Neural progenitor cell (in vitro differentiated cells): Measurements from ENCODE around the gene POLR2E. TPM values are rescaled to one million over a fixed set of nuclear protein-coding genes. Genes with fewer than 3 reads are reported as not detected.

Source experiments
- DNase-seq: peaks from one replicate; pipeline ENCODE4 v3.0.0-alpha.2; 2016; ENCODE audit warnings: low spot score
- H2AFZ ChIP-seq: fragments of 200-600 bp; sonication (generic); replicated peaks from 2 replicates; pipeline ENCODE4 v1.6.1; 2016; ENCODE audit warnings: antibody characterized with exemption
- H3F3A ChIP-seq: fragments of 200-600 bp; sonication (generic); 2 replicates; pipeline ENCODE4 v1.6.1; 2016; ENCODE audit warnings: antibody characterized with exemption, low read depth
- H3K27ac ChIP-seq: fragments of 200-600 bp; sonication (generic); 2 replicates; pipeline ENCODE4 v1.5.1; 2016; ENCODE audit warnings: mild to moderate bottlenecking
- H3K27me3 ChIP-seq: fragments of 200-600 bp; sonication (generic); 2 replicates; pipeline ENCODE4 v1.6.1; 2016; ENCODE audit warnings: mild to moderate bottlenecking, moderate library complexity
- H3K36me3 ChIP-seq: fragments of 200-600 bp; sonication (generic); 2 replicates; pipeline ENCODE4 v1.5.1; 2016
- H3K4me1 ChIP-seq: fragments of 200-600 bp; sonication (generic); 2 replicates; pipeline ENCODE4 v1.6.1; 2016; ENCODE audit warnings: mixed run types
- H3K4me2 ChIP-seq: fragments of 200-600 bp; sonication (generic); 2 replicates; pipeline ENCODE4 v1.6.1; 2016
- H3K4me3 ChIP-seq: fragments of 200-600 bp; sonication (generic); 2 replicates; pipeline ENCODE4 v1.5.1; 2016
- H3K79me2 ChIP-seq: fragments of 200-600 bp; sonication (generic); 2 replicates; pipeline ENCODE4 v1.6.1; 2016; ENCODE audit warnings: low read depth
- H3K9ac ChIP-seq: fragments of 200-600 bp; sonication (generic); 2 replicates; pipeline ENCODE4 v1.6.1; 2016
- H3K9me3 ChIP-seq: fragments of 200-600 bp; sonication (generic); 2 replicates; pipeline ENCODE4 v1.5.1; 2016; ENCODE audit warnings: low read depth
- H4K20me1 ChIP-seq: fragments of 200-600 bp; sonication (generic); 2 replicates; pipeline ENCODE4 v1.6.1; 2016; ENCODE audit warnings: low read depth
- H3K27ac Mint-ChIP-seq: 3 replicates; pipeline ENCODE4 v1.8.0; 2021; ENCODE audit warnings: mixed read lengths
- H3K27me3 Mint-ChIP-seq: 2 replicates; pipeline ENCODE4 v1.8.0; 2022; ENCODE audit warnings: low read depth, mild to moderate bottlenecking, inconsistent platforms, moderate library complexity, mixed read lengths; ENCODE audit not compliant: insufficient read depth
- H3K36me3 Mint-ChIP-seq: 3 replicates; pipeline ENCODE4 v1.8.0; 2021; ENCODE audit warnings: mixed read lengths
- H3K4me1 Mint-ChIP-seq: 3 replicates; pipeline ENCODE4 v1.8.0; 2021; ENCODE audit warnings: mixed read lengths
- H3K4me3 Mint-ChIP-seq: 3 replicates; pipeline ENCODE4 v1.8.0; 2021; ENCODE audit warnings: mild to moderate bottlenecking, moderate library complexity, mixed read lengths
- H3K9me3 Mint-ChIP-seq: 3 replicates; pipeline ENCODE4 v1.8.0; 2020; ENCODE audit warnings: mixed read lengths
- CTCF ChIP-seq: fragments of 200-600 bp; sonication (generic); IDR thresholded peaks from 2 replicates; pipeline ENCODE4 v1.5.1; 2017; ENCODE audit warnings: antibody characterized with exemption, mild to moderate bottlenecking
- EZH2 ChIP-seq: fragments of 200-600 bp; sonication (generic); IDR thresholded peaks from 2 replicates; pipeline ENCODE4 v1.6.1; 2017; ENCODE audit warnings: antibody characterized with exemption, mild to moderate bottlenecking, moderate library complexity
- EZH2phosphoT487 ChIP-seq: fragments of 200-600 bp; sonication (generic); IDR thresholded peaks from 2 replicates; pipeline ENCODE4 v1.6.1; 2017; ENCODE audit warnings: antibody characterized with exemption
- total RNA-seq: library from RNA; depleted of rRNA; stranded (reverse); fragments of >200 nt; gene quantifications from 2 replicates; pipeline ENCODE4 v1.2.3, GENCODE V29; 2015; ENCODE audit warnings: low replicate concordance

The POLR2E gene
- total RNA-seq, 1 donor from 2014 or later = 98.8 TPM

GRCh38 chr19:1109032-1109551 is 13.9 kb upstream of the POLR2E start:
- no peak overlapping the region for H2AFZ ChIP-seq
- no peak overlapping the region for H3K4me3 ChIP-seq
- no peak for DNase-seq
- no peak overlapping the region for H3K4me2 ChIP-seq
- H3K9ac ChIP-seq = no peak overlapping the region
- peaks cover 35% of the 10 kb centered on the region for H4K20me1 ChIP-seq
- Mint-ChIP-seq H3K4me3 (no peak overlapping the region), H3K4me1 (peaks cover 3% of the 10 kb centered on the region), H3K9me3 (no peaks in the 10 kb centered on the region), H3K27me3 (no peaks in the 10 kb centered on the region), H3K36me3 (no peaks in the 10 kb centered on the region), H3K27ac (no peak overlapping the region)
- peaks cover 31% of the 10 kb centered on the region for H3F3A ChIP-seq
- no peak for TF ChIP-seq EZH2
- TF ChIP-seq CTCF = no peak
- no peak for TF ChIP-seq EZH2phosphoT487
- no peaks in the 10 kb centered on the region for H3K36me3 ChIP-seq
- no peak overlapping the region for H3K27ac ChIP-seq
- H3K4me1 ChIP-seq = peaks cover 11% of the 10 kb centered on the region
- peaks cover 16% of the 10 kb centered on the region for H3K79me2 ChIP-seq
- no peaks in the 10 kb centered on the region for H3K27me3 ChIP-seq
- H3K9me3 ChIP-seq = no peaks in the 10 kb centered on the region

GRCh38 chr19:1108291-1109031 is 13.3 kb upstream of the POLR2E start:
- Mint-ChIP-seq H3K36me3 (no peaks in the 10 kb centered on the region), H3K9me3 (no peaks in the 10 kb centered on the region), H3K4me1 (peaks cover 5% of the 10 kb centered on the region), H3K27me3 (no peaks in the 10 kb centered on the region), H3K4me3 (no peak overlapping the region), H3K27ac (no peak overlapping the region)
- H3K27ac ChIP-seq = no peak overlapping the region
- H3K4me3 ChIP-seq = no peak overlapping the region
- H4K20me1 ChIP-seq = peaks cover 30% of the 10 kb centered on the region
- H3K9ac ChIP-seq = no peak overlapping the region
- H3K4me1 ChIP-seq = peaks cover 8% of the 10 kb centered on the region
- no peaks in the 10 kb centered on the region for H3K27me3 ChIP-seq
- H3K9me3 ChIP-seq = no peaks in the 10 kb centered on the region
- H3F3A ChIP-seq = peaks cover 28% of the 10 kb centered on the region
- H3K79me2 ChIP-seq = peaks cover 16% of the 10 kb centered on the region
- no peak overlapping the region for H2AFZ ChIP-seq
- no peak for DNase-seq
- TF ChIP-seq EZH2phosphoT487 = no peak
- TF ChIP-seq CTCF = no peak
- TF ChIP-seq EZH2 = no peak
- no peak overlapping the region for H3K4me2 ChIP-seq
- no peaks in the 10 kb centered on the region for H3K36me3 ChIP-seq

- Histone ChIP-seq H3K27me3 (no peaks in the 10 kb centered on the region), H3K27ac (no peak overlapping the region), H3K4me1 (peaks cover 8% of the 10 kb centered on the region)
Measured at GRCh38 chr19:1107661-1108261, 12.6 kb upstream of the POLR2E start.

More at GRCh38 chr19:1107661-1108261, 12.6 kb upstream of the POLR2E start:
- H3K9me3 ChIP-seq = no peaks in the 10 kb centered on the region
- no peaks in the 10 kb centered on the region for H3K9me3 Mint-ChIP-seq
- H3K36me3 Mint-ChIP-seq = no peaks in the 10 kb centered on the region
- TF ChIP-seq EZH2phosphoT487 (no peak), EZH2 (no peak), CTCF (no peak)
- H3F3A ChIP-seq = peaks cover 30% of the 10 kb centered on the region
- H3K27me3 Mint-ChIP-seq = peaks cover 4% of the 10 kb centered on the region
- no peak overlapping the region for H3K4me3 ChIP-seq
- no peak overlapping the region for H3K9ac ChIP-seq
- H3K36me3 ChIP-seq = no peaks in the 10 kb centered on the region
- H3K4me2 ChIP-seq = no peak overlapping the region
- no peak overlapping the region for H3K4me3 Mint-ChIP-seq
- no peak for DNase-seq
- no peak overlapping the region for H3K27ac Mint-ChIP-seq
- H4K20me1 ChIP-seq = peaks cover 30% of the 10 kb centered on the region
- H3K79me2 ChIP-seq = peaks cover 16% of the 10 kb centered on the region
- H2AFZ ChIP-seq = no peak overlapping the region
- peaks cover 11% of the 10 kb centered on the region for H3K4me1 Mint-ChIP-seq
